H1 (cell line): Measurements from ENCODE around the gene FIGNL1. TPM values are rescaled to one million over a fixed set of nuclear protein-coding genes. Genes with fewer than 3 reads are reported as not detected.

Source experiments
- CTCF ChIA-PET: fragments of 300-600 bp; sonication (Branson Sonifier 250); formaldehyde crosslinking; loops from one replicate; lab custom pipeline; 2021; ENCODE audit not compliant: partially characterized antibody; lab: Charles Lee
- POLR2A ChIA-PET: fragments of 300-600 bp; sonication (Branson Sonifier 250); formaldehyde crosslinking; loops from one replicate; lab custom pipeline; 2021; ENCODE audit warnings: inconsistent platforms; ENCODE audit not compliant: partially characterized antibody; lab: Charles Lee
- DNase-seq, 2 experiments: peaks; one replicate each; pipeline versions ENCODE4 v3.0.0 to v3.0.0-alpha.2; 2010 to 2022; ENCODE audit warnings: low spot score in 2 of 2, low read depth in 1 of 2, mixed read lengths in 1 of 2
- FAIRE-seq: peaks from 2 replicates; lab custom pipeline; 2011; peaks lifted over from hg19 to GRCh38; lab: Jason Lieb, UNC
- H2AFZ ChIP-seq: 2 replicates; pipeline ENCODE4 v1.8.1; 2012; ENCODE audit warnings: low read length, inconsistent platforms
- H2AK5ac ChIP-seq: 2 replicates; pipeline ENCODE4 v1.6.1; 2013; ENCODE audit warnings: low read depth, low read length
- H2BK120ac ChIP-seq: replicated peaks from 2 replicates; pipeline ENCODE3; 2013; ENCODE audit warnings: low read depth, low read length, inconsistent platforms
- H2BK12ac ChIP-seq: 2 replicates; pipeline ENCODE4 v1.6.1; 2013; ENCODE audit warnings: low read depth, low read length
- H2BK15ac ChIP-seq: 2 replicates; pipeline ENCODE4 v1.6.1; 2013; ENCODE audit warnings: low read length
- H2BK20ac ChIP-seq: 2 replicates; pipeline ENCODE4 v1.6.1; 2013; ENCODE audit warnings: low read length
- H2BK5ac ChIP-seq: 2 replicates; pipeline ENCODE4 v1.6.1; 2013; ENCODE audit warnings: low read depth, low read length
- H3K14ac ChIP-seq: 2 replicates; pipeline ENCODE4 v1.6.1; 2013; ENCODE audit warnings: inconsistent platforms; ENCODE audit not compliant: insufficient read length
- H3K18ac ChIP-seq: 2 replicates; pipeline ENCODE4 v1.6.1; 2013; ENCODE audit warnings: low read length; ENCODE audit errors: extremely low read depth
- H3K23ac ChIP-seq: 2 replicates; pipeline ENCODE4 v1.6.1; 2013; ENCODE audit warnings: inconsistent platforms; ENCODE audit not compliant: insufficient read length
- H3K23me2 ChIP-seq: 2 replicates; pipeline ENCODE4 v1.6.1; 2013; ENCODE audit warnings: low read depth, low read length
- H3K27ac ChIP-seq: 2 replicates; pipeline ENCODE4 v1.6.1; 2011; ENCODE audit warnings: low read depth, low read length, inconsistent platforms
- H3K27me3 ChIP-seq, 4 experiments: replicated peaks in 1 of 4; 1 replicate in 1 of 4; 2 replicates in 3 of 4; pipeline versions ENCODE4 v1.6.1 to v1.8.1; 2011 to 2013; ENCODE audit warnings: low read length in 3 of 4, mild to moderate bottlenecking in 3 of 4, inconsistent platforms in 2 of 4, mixed read lengths in 2 of 4, moderate library complexity in 1 of 4; ENCODE audit not compliant: control insufficient read depth in 3 of 4, insufficient read depth in 3 of 4; ENCODE audit errors: extremely low read depth in 1 of 4
- H3K36me3 ChIP-seq, 4 experiments: 2 replicates each; pipeline versions ENCODE4 v1.6.1 to v1.8.1; 2011 to 2013; ENCODE audit warnings: mild to moderate bottlenecking in 4 of 4, low read length in 3 of 4, moderate library complexity in 2 of 4, control low read depth in 1 of 4, inconsistent platforms in 1 of 4; ENCODE audit not compliant: insufficient read depth in 4 of 4, control insufficient read depth in 2 of 4
- H3K4ac ChIP-seq: replicated peaks from 2 replicates; pipeline ENCODE3; 2013; ENCODE audit warnings: low read length, low read depth, mixed read lengths, inconsistent platforms; ENCODE audit not compliant: insufficient read length
- H3K4me1 ChIP-seq, 4 experiments: replicated peaks in 1 of 4; 1 replicate in 1 of 4; 2 replicates in 3 of 4; pipeline versions ENCODE4 v1.6.1 to v1.8.1; 2011 to 2013; ENCODE audit warnings: low read length in 3 of 4, inconsistent platforms in 2 of 4, mixed read lengths in 1 of 4; ENCODE audit not compliant: insufficient read depth in 4 of 4, control insufficient read depth in 3 of 4
- H3K4me2 ChIP-seq, 2 experiments: 2 replicates each; pipeline versions ENCODE4 v1.6.1 to v1.8.1; 2011 to 2013; ENCODE audit warnings: low read depth in 2 of 2, low read length in 2 of 2, control low read depth in 1 of 2, inconsistent platforms in 1 of 2, mild to moderate bottlenecking in 1 of 2; ENCODE audit not compliant: insufficient read depth in 1 of 2
- H3K4me3 ChIP-seq, 4 experiments: fragments of 200-600, 300-600 bp in 1 of 4; sonication (generic), shearing (Covaris generic), sonication (Bioruptor Twin) in 1 of 4; 2 replicates each; pipeline versions ENCODE4 v1.5.1 to v1.8.1; 2011 to 2016; ENCODE audit warnings: low read length in 4 of 4, low read depth in 3 of 4, control low read depth in 2 of 4, inconsistent platforms in 2 of 4, mild to moderate bottlenecking in 2 of 4, mixed read lengths in 1 of 4, moderate library complexity in 1 of 4; ENCODE audit not compliant: insufficient read depth in 2 of 4; ENCODE audit errors: extremely low read depth in 1 of 4
- H3K56ac ChIP-seq: replicated peaks from 2 replicates; pipeline ENCODE3; 2013; ENCODE audit warnings: low read depth, mild to moderate bottlenecking, mixed read lengths, low read length, inconsistent platforms; ENCODE audit not compliant: insufficient read length
- H3K79me1 ChIP-seq: 2 replicates; pipeline ENCODE4 v1.6.1; 2013; ENCODE audit warnings: low read depth, low read length, control low read depth
- H3K79me2 ChIP-seq, 2 experiments: 2 replicates each; pipeline versions ENCODE4 v1.6.1 to v1.8.1; 2012 to 2013; ENCODE audit warnings: low read length in 2 of 2, mild to moderate bottlenecking in 2 of 2, inconsistent platforms in 1 of 2; ENCODE audit not compliant: insufficient read depth in 2 of 2, control insufficient read depth in 1 of 2
- H3K9ac ChIP-seq, 4 experiments: replicated peaks in 1 of 4; 1 replicate in 1 of 4; 2 replicates in 3 of 4; pipeline versions ENCODE4 v1.6.1 to v1.8.1; 2011 to 2013; ENCODE audit warnings: low read depth in 3 of 4, low read length in 3 of 4, control low read depth in 2 of 4, mild to moderate bottlenecking in 2 of 4, moderate library complexity in 2 of 4, inconsistent platforms in 1 of 4; ENCODE audit errors: extremely low read depth in 1 of 4
- H3K9me3 ChIP-seq, 2 experiments: 2 replicates each; pipeline versions ENCODE4 v1.6.1 to v1.8.1; 2012 to 2013; ENCODE audit warnings: mild to moderate bottlenecking in 2 of 2, moderate library complexity in 2 of 2, control low read depth in 1 of 2, inconsistent platforms in 1 of 2, low read depth in 1 of 2, low read length in 1 of 2, mixed read lengths in 1 of 2; ENCODE audit not compliant: insufficient read depth in 2 of 2
- H4K20me1 ChIP-seq, 2 experiments: replicated peaks in 1 of 2; 2 replicates each; pipeline versions ENCODE3 to v1.8.1; 2011 to 2013; ENCODE audit warnings: inconsistent platforms in 2 of 2, low read length in 2 of 2, mild to moderate bottlenecking in 1 of 2; ENCODE audit not compliant: insufficient read depth in 2 of 2, control insufficient read depth in 1 of 2
- H4K5ac ChIP-seq: 2 replicates; pipeline ENCODE4 v1.6.1; 2013; ENCODE audit warnings: low read length, low read depth, mixed read lengths, inconsistent platforms; ENCODE audit not compliant: insufficient read length
- H4K8ac ChIP-seq: 2 replicates; pipeline ENCODE4 v1.8.0; 2013; ENCODE audit warnings: mild to moderate bottlenecking, moderate library complexity, low read length, inconsistent platforms; ENCODE audit not compliant: insufficient read depth; ENCODE audit errors: extremely low read depth
- H4K91ac ChIP-seq: replicated peaks from 2 replicates; pipeline ENCODE3; 2013; ENCODE audit warnings: low read length, mixed read lengths, inconsistent platforms; ENCODE audit not compliant: insufficient read length
- CREB1 ChIP-seq: IDR thresholded peaks from 2 replicates; pipeline ENCODE4 v1.6.1; 2012; ENCODE audit warnings: inconsistent platforms
- FOSL1 ChIP-seq: IDR thresholded peaks from 2 replicates; pipeline ENCODE4 v1.6.1; 2011; ENCODE audit warnings: mild to moderate bottlenecking, low read depth, low read length, moderate library complexity; ENCODE audit not compliant: insufficient read depth
- RAD21 ChIP-seq, 2 experiments: IDR thresholded peaks in 1 of 2; conservative IDR thresholded peaks in 1 of 2; 2 replicates each; pipeline ENCODE4 v1.6.1; 2011; ENCODE audit warnings: low read depth in 2 of 2, low read length in 2 of 2, improper control_type of control experiment in 1 of 2, inconsistent platforms in 1 of 2, mild to moderate bottlenecking in 1 of 2, moderate library complexity in 1 of 2
- SIN3A ChIP-seq, 2 experiments: IDR thresholded peaks in 1 of 2; conservative IDR thresholded peaks in 1 of 2; 2 replicates each; pipeline ENCODE4 v1.6.1; 2011 to 2012; ENCODE audit warnings: low read length in 2 of 2, improper control_type of control experiment in 1 of 2, low read depth in 1 of 2, mild to moderate bottlenecking in 1 of 2
- YY1 ChIP-seq: IDR thresholded peaks from 2 replicates; pipeline ENCODE4 v1.6.1; 2011; ENCODE audit warnings: low read depth, mild to moderate bottlenecking, low read length
- WGBS, 2 experiments: shearing (Covaris generic) in 1 of 2; methylation state at CpG; one replicate each; pipeline versions ENCODE4 v1.1.6 to v1.1.7; 2013 to 2015; ENCODE audit warnings: low lambda C conversion rate in 2 of 2, mixed read lengths in 2 of 2, inconsistent platforms in 1 of 2, low coverage in 1 of 2, missing lambda C conversion rate in 1 of 2; ENCODE audit not compliant: insufficient replicate concordance in 2 of 2, insufficient coverage in 1 of 2, insufficient read length in 1 of 2; ENCODE audit errors: extremely low coverage in 1 of 2, missing lambda C conversion rate in 1 of 2; 5-methylcytosine and 5-hydroxymethylcytosine counted together
- polyA plus RNA-seq, 7 experiments: library from polyadenylated mRNA; depleted of rRNA in 3 of 7; stranded (reverse) in 5 of 7; unstranded in 2 of 7; fragments of >200 nt in 5 of 7; fragments of 200-250 nt in 2 of 7; gene quantifications; 1 replicate in 5 of 7; 2 replicates in 1 of 7; 4 replicates in 1 of 7; pipeline versions ENCODE4 v1.2.1 to v1.2.3, GENCODE V29; 2011 to 2013; ENCODE audit warnings: missing spikeins in 2 of 7, mixed read lengths in 2 of 7
- total RNA-seq: library from RNA; stranded (reverse); fragmentation: NEBNext Ultra II Directional; extraction: Animal tissue kit (Norgen Biotek cat#: 25700); gene quantifications from 2 replicates; pipeline ENCODE4 v1.2.1, GENCODE V29; 2021
- TF ChIP-seq, protein P1 (sequence below), 3 experiments: IDR thresholded peaks; 1 replicate in 2 of 3; 2 replicates in 1 of 3; pipeline versions ENCODE4 v1.5.1 to v1.6.1; 2011; ENCODE audit warnings: low read length in 3 of 3, mild to moderate bottlenecking in 3 of 3, inconsistent platforms in 2 of 3, low read depth in 1 of 3, moderate library complexity in 1 of 3; ENCODE audit not compliant: insufficient read depth in 1 of 3; ENCODE audit errors: control extremely low read depth in 1 of 3

The FIGNL1 gene
- total and polyA plus RNA-seq, 2 of the 8 experiments (the other 6 are each of a cell fraction or from before 2014, with no cell fraction given): 6.5 to 9.9 TPM

DNA sequence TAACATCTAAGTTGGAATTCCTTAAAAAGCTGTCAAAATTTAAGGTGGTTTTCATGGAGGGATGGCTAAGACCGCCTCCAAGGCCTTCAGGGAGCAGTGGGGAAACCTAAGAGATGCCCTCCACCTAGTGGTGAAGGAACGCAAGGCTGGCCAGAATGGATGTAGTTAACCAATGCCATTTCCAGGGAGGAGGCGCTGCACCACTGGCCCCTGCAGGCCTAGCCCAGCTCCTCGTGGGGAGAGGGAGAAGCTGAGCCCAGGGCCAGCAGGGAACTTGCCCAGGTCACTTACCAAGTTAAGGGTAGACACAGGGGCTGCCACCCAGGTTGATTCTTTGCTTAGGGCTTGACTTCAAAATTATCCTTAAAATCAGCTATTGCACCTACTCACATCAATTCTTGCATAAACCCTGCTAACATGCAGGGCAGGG lies 32.0 kb downstream of the FIGNL1 start:
- no peaks in the 10 kb centered on the region for H4K20me1 ChIP-seq
- H3K4me3 ChIP-seq: no peak overlapping the region
- FAIRE-seq (peak; percentile 84), DNase-seq (peak; percentile 75 to 82)
- no peak overlapping the region for H4K91ac ChIP-seq
- H3K23ac ChIP-seq: no peak overlapping the region
- 10% methylated on average over 4 of the region's 4 CpGs; no CpG with 5 or more reads in 1 of the 2 experiments for WGBS, 2 experiments
- POLR2A ChIA-PET: no interaction called here
- H4K8ac ChIP-seq: no peak overlapping the region
- no peaks in the 10 kb centered on the region for H3K9me3 ChIP-seq
- H3K9ac ChIP-seq: no peak overlapping the region
- no peak overlapping the region for H3K4me2 ChIP-seq
- H3K4ac ChIP-seq: no peak overlapping the region
- no peaks in the 10 kb centered on the region; a peak in 1 of 7 replicates for H3K27me3 ChIP-seq
- no peaks in the 10 kb centered on the region for H3K79me1 ChIP-seq
- H3K14ac ChIP-seq: no peak overlapping the region
- CTCF ChIA-PET: interaction anchor here (0.6 to 5.1 kb wide), 44 partner anchors 9 to 724 kb away, joined by 3 to 50 read pairs (median 4); no protein-coding TSS in a partner anchor
- no peak overlapping the region for H2BK20ac ChIP-seq
- no peak overlapping the region; the same call in 1 of the 2 replicates for H2AFZ ChIP-seq
- H3K56ac ChIP-seq: no peak overlapping the region
- peak overlapping the region; percentile 20; the same call in 1 of the 2 replicates for H3K18ac ChIP-seq
- no peak overlapping the region for H2BK120ac ChIP-seq
- H3K4me1 ChIP-seq: peaks cover 0 to 8% (median 4%) of the 10 kb centered on the region in 4 experiments; a peak in 5 of 7 replicates
- peak overlapping the region; percentile 35; the same call in 1 of the 2 replicates for H2BK15ac ChIP-seq
- no peaks in the 10 kb centered on the region for H3K36me3 ChIP-seq
- no peaks in the 10 kb centered on the region for H3K79me2 ChIP-seq
- 0 out of 2 replicates have a peak overlapping the region, but pooled peaks have one; percentile 21 for H2BK12ac ChIP-seq
- H4K5ac ChIP-seq: no peak overlapping the region
- TF ChIP-seq FOSL1 (no peak), CREB1 (0 out of 2 replicates have a peak, but pooled peaks have one; percentile 12), YY1 (peak; percentile 65), RAD21 (IDR thresholded peaks at IDR 0.05 in 1 of 2, conservative IDR thresholded peaks at IDR 0.05 in 1 of 2; ENCODE audit: low read depth in 2 of 2, low read length in 2 of 2) (peak; percentile 92 to 94), SIN3A (conservative IDR thresholded peaks at IDR 0.05 in 1 of 2, IDR thresholded peaks at IDR 0.05 in 1 of 2; ENCODE audit: low read depth in 1 of 2, low read length in 2 of 2) (no peak)
- TF ChIP-seq, protein P1, sequence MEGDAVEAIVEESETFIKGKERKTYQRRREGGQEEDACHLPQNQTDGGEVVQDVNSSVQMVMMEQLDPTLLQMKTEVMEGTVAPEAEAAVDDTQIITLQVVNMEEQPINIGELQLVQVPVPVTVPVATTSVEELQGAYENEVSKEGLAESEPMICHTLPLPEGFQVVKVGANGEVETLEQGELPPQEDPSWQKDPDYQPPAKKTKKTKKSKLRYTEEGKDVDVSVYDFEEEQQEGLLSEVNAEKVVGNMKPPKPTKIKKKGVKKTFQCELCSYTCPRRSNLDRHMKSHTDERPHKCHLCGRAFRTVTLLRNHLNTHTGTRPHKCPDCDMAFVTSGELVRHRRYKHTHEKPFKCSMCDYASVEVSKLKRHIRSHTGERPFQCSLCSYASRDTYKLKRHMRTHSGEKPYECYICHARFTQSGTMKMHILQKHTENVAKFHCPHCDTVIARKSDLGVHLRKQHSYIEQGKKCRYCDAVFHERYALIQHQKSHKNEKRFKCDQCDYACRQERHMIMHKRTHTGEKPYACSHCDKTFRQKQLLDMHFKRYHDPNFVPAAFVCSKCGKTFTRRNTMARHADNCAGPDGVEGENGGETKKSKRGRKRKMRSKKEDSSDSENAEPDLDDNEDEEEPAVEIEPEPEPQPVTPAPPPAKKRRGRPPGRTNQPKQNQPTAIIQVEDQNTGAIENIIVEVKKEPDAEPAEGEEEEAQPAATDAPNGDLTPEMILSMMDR (IDR thresholded peaks at IDR 0.05; ENCODE audit: control extremely low read depth in 1 of 3, insufficient read depth in 1 of 3, low read depth in 1 of 3, low read length in 3 of 3): peak; percentile 87 to 99 (median 98)
- no peak overlapping the region for H3K27ac ChIP-seq
- H3K23me2 ChIP-seq: no peaks in the 10 kb centered on the region
- H2AK5ac ChIP-seq: no peak overlapping the region
- no peak overlapping the region for H2BK5ac ChIP-seq
